ENCODE results near the gene TAX1BP1. TPM values are rescaled to one million over a fixed set of nuclear protein-coding genes. Genes with fewer than 3 reads are reported as not detected.

The TAX1BP1 gene
- 100 to 1,000 TPM in 1 of 2 donors, 10 to 100 TPM in 1; 90.6 to 133 TPM for total RNA-seq

GRCh38 chr7:27739909-27740448, at the start of gene TAX1BP1:
Gene TAX1BP1 (plus strand): TSS chr7:27740162. CDS start chr7:27748525, 8,363 bp downstream.
- DNase-seq (ENCODE audit: low spot score) (peak; percentile 99), ATAC-seq (peak; percentile 98)
- Mint-ChIP-seq H3K27me3 (peaks cover 6 to 7% of the 10 kb centered on the region in 2 donors), H3K27ac (peak within 1 kb of the TSS; percentile 98 to 100), H3K36me3 (no peaks in the 10 kb centered on the region), H3K9me3 (no peaks in the 10 kb centered on the region), H3K4me1 (ENCODE audit: low read depth in 2 of 2) (peaks cover 28 to 39% of the 10 kb centered on the region in 2 donors), H3K4me3 (peak within 1 kb of the TSS; percentile 88)

- Mint-ChIP-seq H3K9me3 (no peaks in the 10 kb centered on the region), H3K36me3 (peaks cover 6% of the 10 kb centered on the region), H3K4me3 (no peak overlapping the region), H3K27me3 (peaks cover 25 to 27% of the 10 kb centered on the region in 2 donors), H3K4me1 (ENCODE audit: low read depth in 2 of 2) (no peaks in the 10 kb centered on the region), H3K27ac (no peak overlapping the region)
- ATAC-seq (no peak), DNase-seq (ENCODE audit: low spot score) (no peak)
Measured at GRCh38 chr7:27690649-27691048, 49.3 kb upstream of the TAX1BP1 start.

GRCh38 chr7:27693794-27694193, 46.2 kb upstream of the TAX1BP1 start:
- Mint-ChIP-seq H3K27ac (no peak overlapping the region), H3K4me1 (ENCODE audit: low read depth in 2 of 2) (no peaks in the 10 kb centered on the region), H3K9me3 (no peaks in the 10 kb centered on the region), H3K4me3 (no peak overlapping the region), H3K27me3 (peaks cover 17 to 18% of the 10 kb centered on the region in 2 donors), H3K36me3 (no peaks in the 10 kb centered on the region)
- ATAC-seq = no peak
- no peak for DNase-seq (ENCODE audit: low spot score)

GRCh38 chr7:27695096-27695495, 44.9 kb upstream of the TAX1BP1 start:
- peaks cover 10% of the 10 kb centered on the region in 2 donors for H3K27me3 Mint-ChIP-seq
- ATAC-seq = no peak
- H3K9me3 Mint-ChIP-seq = no peaks in the 10 kb centered on the region
- H3K4me1 Mint-ChIP-seq (ENCODE audit: low read depth in 2 of 2) = no peaks in the 10 kb centered on the region
- H3K4me3 Mint-ChIP-seq = no peak overlapping the region
- H3K36me3 Mint-ChIP-seq = no peaks in the 10 kb centered on the region
- H3K27ac Mint-ChIP-seq = no peak overlapping the region
- DNase-seq (ENCODE audit: low spot score) = no peak

- Mint-ChIP-seq H3K9me3 (no peaks in the 10 kb centered on the region), H3K27me3 (peaks cover 11 to 17% of the 10 kb centered on the region in 2 donors), H3K4me3 (no peak overlapping the region), H3K27ac (no peak overlapping the region), H3K4me1 (ENCODE audit: low read depth in 2 of 2) (no peaks in the 10 kb centered on the region), H3K36me3 (no peaks in the 10 kb centered on the region)
- ATAC-seq = no peak
- DNase-seq (ENCODE audit: low spot score) = no peak
Measured at GRCh38 chr7:27697861-27698430, 42.0 kb upstream of the TAX1BP1 start.

GRCh38 chr7:27699751-27700150, 40.2 kb upstream of the TAX1BP1 start:
- H3K27me3 Mint-ChIP-seq = peaks cover 16 to 24% of the 10 kb centered on the region in 2 donors
- H3K9me3 Mint-ChIP-seq = no peaks in the 10 kb centered on the region
- ATAC-seq (no peak), DNase-seq (ENCODE audit: low spot score) (no peak)
- H3K36me3 Mint-ChIP-seq = no peaks in the 10 kb centered on the region
- no peak overlapping the region for H3K4me3 Mint-ChIP-seq
- no peak overlapping the region for H3K27ac Mint-ChIP-seq
- no peaks in the 10 kb centered on the region for H3K4me1 Mint-ChIP-seq (ENCODE audit: low read depth in 2 of 2)

GRCh38 chr7:27700501-27700900, 39.5 kb upstream of the TAX1BP1 start:
- Mint-ChIP-seq H3K27ac (no peak overlapping the region), H3K36me3 (no peaks in the 10 kb centered on the region), H3K27me3 (peaks cover 16 to 17% of the 10 kb centered on the region in 2 donors), H3K4me1 (ENCODE audit: low read depth in 2 of 2) (no peaks in the 10 kb centered on the region), H3K4me3 (no peak overlapping the region), H3K9me3 (no peaks in the 10 kb centered on the region)
- DNase-seq (ENCODE audit: low spot score) (no peak), ATAC-seq (no peak)

GRCh38 chr7:27703181-27703580, 36.8 kb upstream of the TAX1BP1 start:
- H3K4me1 Mint-ChIP-seq (ENCODE audit: low read depth in 2 of 2) = no peaks in the 10 kb centered on the region
- H3K9me3 Mint-ChIP-seq = no peaks in the 10 kb centered on the region
- DNase-seq (ENCODE audit: low spot score) = no peak
- peaks cover 14 to 16% of the 10 kb centered on the region in 2 donors for H3K27me3 Mint-ChIP-seq
- no peak for ATAC-seq
- H3K4me3 Mint-ChIP-seq = no peak overlapping the region
- H3K27ac Mint-ChIP-seq = no peak overlapping the region
- H3K36me3 Mint-ChIP-seq = no peaks in the 10 kb centered on the region

- Mint-ChIP-seq H3K27me3 (peaks cover 21 to 23% of the 10 kb centered on the region in 2 donors), H3K4me3 (no peak overlapping the region)
Measured at GRCh38 chr7:27704422-27705199, 35.4 kb upstream of the TAX1BP1 start.

GRCh38 chr7:27705200-27705594, 34.8 kb upstream of the TAX1BP1 start:
- ATAC-seq (no peak), DNase-seq (ENCODE audit: low spot score) (no peak)
- Mint-ChIP-seq H3K9me3 (no peaks in the 10 kb centered on the region), H3K27ac (no peak overlapping the region), H3K4me3 (no peak overlapping the region), H3K27me3 (peaks cover 21 to 25% of the 10 kb centered on the region in 2 donors), H3K4me1 (ENCODE audit: low read depth in 2 of 2) (peaks cover 0 to 13% of the 10 kb centered on the region in 2 donors), H3K36me3 (no peaks in the 10 kb centered on the region)

More at GRCh38 chr7:27704422-27705199, 35.4 kb upstream of the TAX1BP1 start:
- Mint-ChIP-seq H3K4me1 (ENCODE audit: low read depth in 2 of 2) (peaks cover 0 to 8% of the 10 kb centered on the region in 2 donors), H3K36me3 (no peaks in the 10 kb centered on the region), H3K9me3 (no peaks in the 10 kb centered on the region), H3K27ac (no peak overlapping the region)
- DNase-seq (ENCODE audit: low spot score) (no peak), ATAC-seq (no peak)

- peaks cover 3 to 13% of the 10 kb centered on the region in 2 donors for H3K4me1 Mint-ChIP-seq (ENCODE audit: low read depth in 2 of 2)
- no peak for DNase-seq (ENCODE audit: low spot score)
- H3K36me3 Mint-ChIP-seq = no peaks in the 10 kb centered on the region
- H3K27ac Mint-ChIP-seq = no peak overlapping the region
- no peak overlapping the region for H3K4me3 Mint-ChIP-seq
- H3K27me3 Mint-ChIP-seq = peaks cover 15 to 20% of the 10 kb centered on the region in 2 donors
- ATAC-seq = no peak
- H3K9me3 Mint-ChIP-seq = peaks cover 2% of the 10 kb centered on the region
Measured at GRCh38 chr7:27708485-27708884, 31.5 kb upstream of the TAX1BP1 start.

- peak in 1 of 2 donors; percentile 60 for ATAC-seq
- no peak overlapping the region for H3K27ac Mint-ChIP-seq
Measured at GRCh38 chr7:27709137-27710075, 30.6 kb upstream of the TAX1BP1 start.

GRCh38 chr7:27712217-27712616, 27.7 kb upstream of the TAX1BP1 start:
- peaks cover 25 to 27% of the 10 kb centered on the region in 2 donors for H3K27me3 Mint-ChIP-seq
- no peak for ATAC-seq
- no peaks in the 10 kb centered on the region for H3K36me3 Mint-ChIP-seq
- H3K4me3 Mint-ChIP-seq = no peak overlapping the region
- H3K9me3 Mint-ChIP-seq = peaks cover 2% of the 10 kb centered on the region
- no peak for DNase-seq (ENCODE audit: low spot score)
- H3K27ac Mint-ChIP-seq = no peak overlapping the region
- H3K4me1 Mint-ChIP-seq (ENCODE audit: low read depth in 2 of 2) = peaks cover 3 to 13% of the 10 kb centered on the region in 2 donors

More at GRCh38 chr7:27709137-27710075, 30.6 kb upstream of the TAX1BP1 start:
- Mint-ChIP-seq H3K4me1 (ENCODE audit: low read depth in 2 of 2) (peaks cover 3 to 13% of the 10 kb centered on the region in 2 donors), H3K4me3 (no peak overlapping the region), H3K36me3 (no peaks in the 10 kb centered on the region), H3K9me3 (peaks cover 2% of the 10 kb centered on the region), H3K27me3 (peaks cover 17 to 20% of the 10 kb centered on the region in 2 donors)
- DNase-seq (ENCODE audit: low spot score) = no peak

Measured in natural killer cell treated with Interleukin-12 subunit alpha and Interleukin-12 subunit beta and Interleukin-15 and Interleukin-18, amount 100 ng/mL, for 72 hours (primary cell).